Stimulated activated CD8-positive, alpha-beta memory T cell treated with anti-CD3 and anti-CD28 coated beads, Interleukin-15, amount 100 ng/mL, for 4 hours (primary cell): Measurements from ENCODE around the gene PDE3A.
"Not testable (repeated sequence)": the region's sequence is repeated elsewhere in the genome, so short reads cannot be mapped to it uniquely, and the experiment has no call there.

Experiments used
- DNase-seq, 2 donors: peaks; one replicate each; pipeline ENCODE4 v3.0.0-alpha.2; 2020; ENCODE audit warnings: low read depth in 2 of 2

Gene PDE3A

GRCh38 chr12:20368114-20368650 is at the start of gene PDE3A:
TSS of gene PDE3A (plus strand) at chr12:20368537. CDS start at chr12:20369285, 748 bp downstream.
- DNase-seq: no peak

GRCh38 chr12:20319366-20319765 is 49.0 kb upstream of the PDE3A start:
- no peak for DNase-seq

- no peak for DNase-seq
Measured at GRCh38 chr12:20320552-20320951, 47.8 kb upstream of the PDE3A start.

GRCh38 chr12:20330826-20331505 is 37.4 kb upstream of the PDE3A start:
- not testable (repeated sequence) for DNase-seq

- DNase-seq: no peak
Measured at GRCh38 chr12:20339060-20339459, 29.3 kb upstream of the PDE3A start.

- no peak for DNase-seq
Measured at GRCh38 chr12:20342111-20342510, 26.2 kb upstream of the PDE3A start.

- no peak for DNase-seq
Measured at GRCh38 chr12:20345866-20346265, 22.5 kb upstream of the PDE3A start.

GRCh38 chr12:20350026-20350425 is 18.3 kb upstream of the PDE3A start:
- no peak for DNase-seq

GRCh38 chr12:20350495-20350894 is 17.8 kb upstream of the PDE3A start:
- DNase-seq: no peak

- DNase-seq: no peak
Measured at GRCh38 chr12:20351406-20351805, 16.9 kb upstream of the PDE3A start.

GRCh38 chr12:20356048-20356447 is 12.3 kb upstream of the PDE3A start:
- no peak for DNase-seq

- no peak for DNase-seq
Measured at GRCh38 chr12:20360407-20360806, 7.9 kb upstream of the PDE3A start.

- no peak for DNase-seq
Measured at GRCh38 chr12:20361416-20361815, 6.9 kb upstream of the PDE3A start.

- DNase-seq: no peak
Measured at GRCh38 chr12:20364501-20364900, 3.8 kb upstream of the PDE3A start.

GRCh38 chr12:20366776-20367409 is 1.4 kb upstream of the PDE3A start:
- no peak for DNase-seq

GRCh38 chr12:20367583-20368113 is 689 bp upstream of the PDE3A start:
- DNase-seq: no peak

- no peak for DNase-seq
Measured at GRCh38 chr12:20368651-20369304, 441 bp downstream of the PDE3A start.

- no peak for DNase-seq
Measured at GRCh38 chr12:20369305-20370013, 1.1 kb downstream of the PDE3A start.

- DNase-seq: no peak
Measured at GRCh38 chr12:20370014-20370386, 1.7 kb downstream of the PDE3A start.

GRCh38 chr12:20370866-20371519 is 2.7 kb downstream of the PDE3A start:
- no peak for DNase-seq

GRCh38 chr12:20372326-20373096 is 4.2 kb downstream of the PDE3A start:
- DNase-seq: no peak
